ENCODE measurements around the gene TFPI2. TPM values are rescaled to one million over a fixed set of nuclear protein-coding genes. Genes with fewer than 3 reads are reported as not detected.
A peak's percentile ranks its signal among the peaks of the same experiment; 100 is the strongest.
"Not testable (repeated sequence)": the region's sequence is repeated elsewhere in the genome, so short reads cannot be mapped to it uniquely, and the experiment has no call there.

Gene TFPI2
- polyA plus RNA-seq, 2 donors, result 0.38 to 0.39 TPM

- not testable (repeated sequence) for H3K9me3 ChIP-seq (ENCODE audit: control insufficient read depth in 2 of 2, insufficient read depth in 1 of 2, low read depth in 1 of 2, low read length in 1 of 2); H3K4me1 ChIP-seq (ENCODE audit: control insufficient read depth in 2 of 2, insufficient read depth in 2 of 2, low read length in 1 of 2); H3K36me3 ChIP-seq (ENCODE audit: control insufficient read depth in 2 of 2, insufficient read depth in 2 of 2, low read length in 1 of 2); H3K27me3 ChIP-seq (ENCODE audit: control insufficient read depth in 1 of 2, insufficient read depth in 2 of 2, low read length in 2 of 2); H3K27ac ChIP-seq (ENCODE audit: low read depth in 2 of 2, low read length in 1 of 2); H3K4me3 ChIP-seq (ENCODE audit: low read depth in 1 of 2, low read length in 2 of 2)
- 31 to 78% methylated on average over 2 to 3 of the region's 3 CpGs for WGBS, 2 donors
Measured at GRCh38 chr7:93911242-93911641, 20.7 kb upstream of the TFPI2 start.

GRCh38 chr7:93910076-93910994, 19.8 kb upstream of the TFPI2 start:
- WGBS, 2 donors, result 10 to 36% methylated on average over 3 of the region's 3 CpGs
- Histone ChIP-seq H3K4me1 (ENCODE audit: control insufficient read depth in 2 of 2, insufficient read depth in 2 of 2, low read length in 1 of 2) (no peaks in the 10 kb centered on the region), H3K27me3 (ENCODE audit: control insufficient read depth in 1 of 2, insufficient read depth in 2 of 2, low read length in 2 of 2) (no peaks in the 10 kb centered on the region), H3K9me3 (ENCODE audit: control insufficient read depth in 2 of 2, insufficient read depth in 1 of 2, low read depth in 1 of 2, low read length in 1 of 2) (no peaks in the 10 kb centered on the region), H3K36me3 (ENCODE audit: control insufficient read depth in 2 of 2, insufficient read depth in 2 of 2, low read length in 1 of 2) (no peaks in the 10 kb centered on the region), H3K27ac (ENCODE audit: low read depth in 2 of 2, low read length in 1 of 2) (no peak overlapping the region), H3K4me3 (ENCODE audit: low read depth in 1 of 2, low read length in 2 of 2) (no peak overlapping the region)

- H3K36me3 ChIP-seq (ENCODE audit: control insufficient read depth in 2 of 2, insufficient read depth in 2 of 2, low read length in 1 of 2), result no peaks in the 10 kb centered on the region
- H3K9me3 ChIP-seq (ENCODE audit: control insufficient read depth in 2 of 2, insufficient read depth in 1 of 2, low read depth in 1 of 2, low read length in 1 of 2), result no peaks in the 10 kb centered on the region
- no peak within 1 kb of the TSS for H3K27ac ChIP-seq (ENCODE audit: low read depth in 2 of 2, low read length in 1 of 2)
- H3K27me3 ChIP-seq (ENCODE audit: control insufficient read depth in 1 of 2, insufficient read depth in 2 of 2, low read length in 2 of 2), result no peaks in the 10 kb centered on the region
- no peak within 1 kb of the TSS for H3K4me3 ChIP-seq (ENCODE audit: low read depth in 1 of 2, low read length in 2 of 2)
- no peaks in the 10 kb centered on the region for H3K4me1 ChIP-seq (ENCODE audit: control insufficient read depth in 2 of 2, insufficient read depth in 2 of 2, low read length in 1 of 2)
- WGBS, 2 donors, result 70 to 74% methylated on average over 3 of the region's 3 CpGs
Measured at GRCh38 chr7:93906267-93906666, 15.7 kb upstream of the TFPI2 start, which contains the start of gene GNGT1. TSS of gene GNGT1 (plus strand) at chr7:93906567. CDS start at chr7:93906747, 180 bp downstream.

- no peaks in the 10 kb centered on the region for H3K9me3 ChIP-seq (ENCODE audit: control insufficient read depth in 2 of 2, insufficient read depth in 1 of 2, low read depth in 1 of 2, low read length in 1 of 2)
- no peaks in the 10 kb centered on the region for H3K27me3 ChIP-seq (ENCODE audit: control insufficient read depth in 1 of 2, insufficient read depth in 2 of 2, low read length in 2 of 2)
- 66 to 83% methylated on average over 1 of the region's 1 CpG for WGBS, 2 donors
- no peaks in the 10 kb centered on the region for H3K36me3 ChIP-seq (ENCODE audit: control insufficient read depth in 2 of 2, insufficient read depth in 2 of 2, low read length in 1 of 2)
- H3K4me1 ChIP-seq (ENCODE audit: control insufficient read depth in 2 of 2, insufficient read depth in 2 of 2, low read length in 1 of 2), result no peaks in the 10 kb centered on the region
- no peak overlapping the region for H3K4me3 ChIP-seq (ENCODE audit: low read depth in 1 of 2, low read length in 2 of 2)
- no peak overlapping the region for H3K27ac ChIP-seq (ENCODE audit: low read depth in 2 of 2, low read length in 1 of 2)
Measured at GRCh38 chr7:93902777-93903423, 12.3 kb upstream of the TFPI2 start.

GRCh38 chr7:93897680-93898079, 7.1 kb upstream of the TFPI2 start:
- Histone ChIP-seq H3K4me3 (ENCODE audit: low read depth in 1 of 2, low read length in 2 of 2) (no peak overlapping the region), H3K9me3 (ENCODE audit: control insufficient read depth in 2 of 2, insufficient read depth in 1 of 2, low read depth in 1 of 2, low read length in 1 of 2) (no peaks in the 10 kb centered on the region), H3K27me3 (ENCODE audit: control insufficient read depth in 1 of 2, insufficient read depth in 2 of 2, low read length in 2 of 2) (no peaks in the 10 kb centered on the region), H3K36me3 (ENCODE audit: control insufficient read depth in 2 of 2, insufficient read depth in 2 of 2, low read length in 1 of 2) (no peaks in the 10 kb centered on the region), H3K27ac (ENCODE audit: low read depth in 2 of 2, low read length in 1 of 2) (no peak overlapping the region), H3K4me1 (ENCODE audit: control insufficient read depth in 2 of 2, insufficient read depth in 2 of 2, low read length in 1 of 2) (no peaks in the 10 kb centered on the region)
- WGBS, 2 donors, result 55 to 65% methylated on average over 2 of the region's 2 CpGs

GRCh38 chr7:93895859-93896600, 5.5 kb upstream of the TFPI2 start:
- Histone ChIP-seq H3K9me3 (ENCODE audit: control insufficient read depth in 2 of 2, insufficient read depth in 1 of 2, low read depth in 1 of 2, low read length in 1 of 2) (no peaks in the 10 kb centered on the region), H3K36me3 (ENCODE audit: control insufficient read depth in 2 of 2, insufficient read depth in 2 of 2, low read length in 1 of 2) (no peaks in the 10 kb centered on the region), H3K27me3 (ENCODE audit: control insufficient read depth in 1 of 2, insufficient read depth in 2 of 2, low read length in 2 of 2) (no peaks in the 10 kb centered on the region), H3K27ac (ENCODE audit: low read depth in 2 of 2, low read length in 1 of 2) (no peak overlapping the region), H3K4me1 (ENCODE audit: control insufficient read depth in 2 of 2, insufficient read depth in 2 of 2, low read length in 1 of 2) (no peaks in the 10 kb centered on the region), H3K4me3 (ENCODE audit: low read depth in 1 of 2, low read length in 2 of 2) (no peak overlapping the region)
- WGBS, 2 donors, result 73 to 77% methylated on average over 4 of the region's 4 CpGs

- Histone ChIP-seq H3K27me3 (ENCODE audit: control insufficient read depth in 1 of 2, insufficient read depth in 2 of 2, low read length in 2 of 2) (no peaks in the 10 kb centered on the region), H3K36me3 (ENCODE audit: control insufficient read depth in 2 of 2, insufficient read depth in 2 of 2, low read length in 1 of 2) (no peaks in the 10 kb centered on the region), H3K4me1 (ENCODE audit: control insufficient read depth in 2 of 2, insufficient read depth in 2 of 2, low read length in 1 of 2) (no peaks in the 10 kb centered on the region), H3K27ac (ENCODE audit: low read depth in 2 of 2, low read length in 1 of 2) (no peak overlapping the region), H3K9me3 (ENCODE audit: control insufficient read depth in 2 of 2, insufficient read depth in 1 of 2, low read depth in 1 of 2, low read length in 1 of 2) (no peaks in the 10 kb centered on the region), H3K4me3 (ENCODE audit: low read depth in 1 of 2, low read length in 2 of 2) (no peak overlapping the region)
- 46 to 57% methylated on average over 3 of the region's 3 CpGs for WGBS, 2 donors
Measured at GRCh38 chr7:93894966-93895640, 4.5 kb upstream of the TFPI2 start.

GRCh38 chr7:93894426-93894825, 3.9 kb upstream of the TFPI2 start:
- Histone ChIP-seq H3K27me3 (ENCODE audit: control insufficient read depth in 1 of 2, insufficient read depth in 2 of 2, low read length in 2 of 2) (no peaks in the 10 kb centered on the region), H3K9me3 (ENCODE audit: control insufficient read depth in 2 of 2, insufficient read depth in 1 of 2, low read depth in 1 of 2, low read length in 1 of 2) (no peaks in the 10 kb centered on the region), H3K36me3 (ENCODE audit: control insufficient read depth in 2 of 2, insufficient read depth in 2 of 2, low read length in 1 of 2) (no peaks in the 10 kb centered on the region), H3K27ac (ENCODE audit: low read depth in 2 of 2, low read length in 1 of 2) (no peak overlapping the region), H3K4me3 (ENCODE audit: low read depth in 1 of 2, low read length in 2 of 2) (no peak overlapping the region), H3K4me1 (ENCODE audit: control insufficient read depth in 2 of 2, insufficient read depth in 2 of 2, low read length in 1 of 2) (no peaks in the 10 kb centered on the region)
- 74 to 77% methylated on average over 1 of the region's 1 CpG for WGBS, 2 donors

- no peaks in the 10 kb centered on the region for H3K9me3 ChIP-seq (ENCODE audit: control insufficient read depth in 2 of 2, insufficient read depth in 1 of 2, low read depth in 1 of 2, low read length in 1 of 2)
- H3K4me3 ChIP-seq (ENCODE audit: low read depth in 1 of 2, low read length in 2 of 2), result peak overlapping the region; percentile 34 to 37
- H3K27ac ChIP-seq (ENCODE audit: low read depth in 2 of 2, low read length in 1 of 2), result no peak overlapping the region
- WGBS, 2 donors, result 1 to 2% methylated on average over 28 of the region's 28 CpGs
- no peaks in the 10 kb centered on the region for H3K27me3 ChIP-seq (ENCODE audit: control insufficient read depth in 1 of 2, insufficient read depth in 2 of 2, low read length in 2 of 2)
- no peaks in the 10 kb centered on the region for H3K36me3 ChIP-seq (ENCODE audit: control insufficient read depth in 2 of 2, insufficient read depth in 2 of 2, low read length in 1 of 2)
- no peaks in the 10 kb centered on the region for H3K4me1 ChIP-seq (ENCODE audit: control insufficient read depth in 2 of 2, insufficient read depth in 2 of 2, low read length in 1 of 2)
Measured at GRCh38 chr7:93890041-93890463, 501 bp downstream of the TFPI2 start.

All from esophagus (tissue), 2 donors.